Inferior parietal cortex (tissue), 1 donor: ENCODE results near the gene TMEM238.

ENCODE experiments used
- DNase-seq: peaks from one replicate; pipeline ENCODE4 v3.0.0-alpha.2; 2016; ENCODE audit errors: extremely low spot score

Gene TMEM238

GRCh38 chr19:55377356-55378131 lies 6.5 kb downstream of the TMEM238 start:
- no peak for DNase-seq

DNA sequence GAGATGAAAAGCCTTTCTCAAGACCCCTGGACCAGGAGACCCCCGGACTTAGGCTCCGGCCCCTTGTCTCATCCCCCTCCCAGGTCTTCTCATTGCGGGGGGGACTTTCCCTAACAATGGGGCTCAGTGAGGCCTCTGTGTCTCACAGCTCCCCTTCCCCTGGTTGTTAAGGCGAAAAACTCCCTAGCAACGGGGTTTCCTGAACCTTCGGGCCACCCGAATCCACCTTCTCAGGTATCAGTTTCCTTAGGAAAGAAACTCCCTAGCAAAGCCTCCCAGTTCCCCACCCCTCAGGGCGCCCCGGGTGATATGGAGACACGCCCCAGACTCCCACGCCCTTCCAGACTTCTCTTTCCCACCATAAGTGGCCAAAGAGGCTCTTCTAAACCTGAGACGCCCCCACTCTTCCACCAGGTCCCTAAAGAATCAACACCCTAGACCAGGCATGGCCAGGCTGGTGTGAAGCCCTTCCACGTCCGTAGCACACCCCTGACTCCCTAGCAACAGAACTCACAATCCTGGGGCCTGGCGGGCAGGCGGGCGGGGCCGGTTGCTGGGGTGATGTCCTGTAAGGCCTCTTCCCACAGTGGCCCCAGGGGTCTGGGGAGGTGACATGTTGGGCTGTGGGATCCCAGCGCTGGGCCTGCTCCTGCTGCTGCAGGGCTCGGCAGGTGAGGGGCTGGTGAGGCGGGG lies 7.7 kb downstream of the TMEM238 start, which contains the start of gene TMEM190:
TSS of gene TMEM190 (plus strand) at position 586 of the 693 bp plus-strand sequence. CDS start at position 614, 28 bp downstream.
- no peak for DNase-seq

- DNase-seq = no peak
These were observed 9.9 kb downstream of the TMEM238 start for GRCh38 chr19:55373993-55374757.

- no peak for DNase-seq
These were observed 10.6 kb downstream of the TMEM238 start for GRCh38 chr19:55373306-55373992.

- no peak for DNase-seq
These were observed 11.6 kb downstream of the TMEM238 start for GRCh38 chr19:55372316-55373081.

- no peak for DNase-seq
These were observed 13.6 kb downstream of the TMEM238 start, which contains the start of gene IL11 for GRCh38 chr19:55370305-55370988. Gene IL11 (minus strand): TSS chr19:55370463. CDS start chr19:55370310, 153 bp downstream.

DNA sequence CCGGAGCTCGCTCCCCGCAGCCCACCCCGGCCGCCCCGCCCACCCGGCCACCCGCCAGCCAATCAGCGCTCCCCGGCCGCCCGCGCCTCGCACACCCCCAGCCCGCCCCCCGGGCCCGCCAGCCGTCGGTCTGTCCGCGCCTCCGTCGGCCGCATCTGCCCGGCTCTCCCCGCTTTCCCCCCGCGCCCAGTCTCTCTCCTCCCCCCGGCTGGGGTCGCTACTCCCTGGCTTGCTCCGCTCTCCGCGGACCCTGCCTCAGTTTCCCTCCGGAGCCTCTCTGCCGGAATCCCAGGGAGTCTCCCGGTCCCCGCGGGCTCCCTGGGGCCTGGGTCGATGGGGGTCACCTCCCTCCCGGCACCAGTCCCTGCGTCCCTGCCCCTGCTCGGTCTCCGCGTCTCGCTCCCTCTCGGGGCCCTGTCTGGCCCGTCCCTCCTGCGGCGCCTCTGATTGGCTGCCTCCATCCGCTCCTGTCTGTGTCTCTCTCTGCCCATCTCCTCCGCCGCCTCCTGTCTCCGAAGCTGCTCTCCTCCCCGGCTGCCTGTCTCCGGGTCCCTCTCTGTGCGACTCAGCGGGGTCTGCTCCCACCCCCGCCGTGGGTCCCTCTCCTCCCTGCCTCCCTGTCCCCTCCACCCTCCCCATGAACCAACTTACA lies 14.3 kb downstream of the TMEM238 start:
- no peak for DNase-seq

DNA sequence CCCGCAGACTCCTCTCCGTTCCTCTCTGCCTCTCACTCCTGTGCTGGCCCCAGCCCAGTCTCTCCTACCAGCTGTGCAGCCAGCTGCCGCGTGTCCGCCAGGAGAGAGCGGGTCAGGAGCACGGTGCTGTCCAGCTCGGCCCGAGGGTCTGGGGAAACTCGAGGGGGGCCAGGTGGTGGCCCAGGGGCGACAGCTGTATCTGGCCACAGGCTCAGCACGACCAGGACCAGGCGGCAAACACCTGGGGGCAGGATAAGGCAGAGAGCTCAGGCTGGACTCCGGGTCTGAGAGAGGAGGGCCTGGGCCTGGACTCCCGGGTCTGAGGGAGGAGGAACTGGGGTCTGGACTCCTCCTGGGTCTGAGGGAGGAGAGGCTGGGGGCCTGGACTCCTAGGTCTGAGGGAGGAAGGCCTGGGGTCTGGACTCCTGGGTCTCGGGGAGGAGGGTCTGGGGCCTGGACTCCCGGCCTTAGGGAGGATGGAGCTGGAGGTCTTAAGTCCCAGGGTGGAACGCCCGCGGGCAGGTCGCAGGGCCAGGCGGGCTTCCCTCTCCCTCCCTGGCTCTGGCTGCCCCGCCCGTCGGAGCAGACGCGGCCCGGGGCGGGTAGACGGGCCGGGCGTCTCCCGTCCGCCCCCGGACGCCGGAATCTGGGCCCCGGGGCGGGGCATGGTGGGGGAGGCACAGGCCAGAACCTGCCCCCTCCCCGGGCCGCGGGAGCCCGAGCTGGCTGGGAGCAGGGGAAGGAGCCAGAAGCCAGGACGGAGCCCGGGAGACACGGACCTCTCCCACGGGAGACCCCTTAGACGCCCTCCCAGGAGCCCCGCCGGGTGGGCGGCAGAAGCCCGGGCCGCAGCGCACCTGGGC lies 15.2 kb downstream of the TMEM238 start:
- no peak for DNase-seq

GRCh38 chr19:55368106-55368505 lies 16.0 kb downstream of the TMEM238 start:
- DNase-seq = no peak

- DNase-seq = no peak
These were observed 17.3 kb downstream of the TMEM238 start for GRCh38 chr19:55366790-55367189.

- DNase-seq = no peak
These were observed 18.1 kb downstream of the TMEM238 start for GRCh38 chr19:55365964-55366363.

DNA sequence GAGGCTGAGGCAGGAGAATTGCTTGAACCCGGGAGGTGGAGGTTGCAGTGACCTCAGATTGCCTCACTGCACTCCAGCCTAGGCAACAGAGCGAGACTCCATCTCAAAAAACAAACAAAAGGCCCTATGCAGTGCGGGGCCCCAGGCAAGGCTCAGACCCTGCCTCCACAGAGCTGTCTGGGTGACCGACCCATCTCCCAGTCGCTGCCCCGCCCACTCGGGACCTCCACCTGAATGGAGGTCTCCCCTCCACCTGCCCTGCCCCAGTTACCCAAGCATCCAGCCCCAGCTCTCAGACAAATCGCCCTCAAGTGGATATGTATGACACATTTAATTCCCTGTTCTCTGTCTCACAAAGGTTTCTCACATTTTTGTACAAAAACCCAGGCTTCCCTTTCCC lies 18.8 kb downstream of the TMEM238 start:
- DNase-seq = no peak

DNA sequence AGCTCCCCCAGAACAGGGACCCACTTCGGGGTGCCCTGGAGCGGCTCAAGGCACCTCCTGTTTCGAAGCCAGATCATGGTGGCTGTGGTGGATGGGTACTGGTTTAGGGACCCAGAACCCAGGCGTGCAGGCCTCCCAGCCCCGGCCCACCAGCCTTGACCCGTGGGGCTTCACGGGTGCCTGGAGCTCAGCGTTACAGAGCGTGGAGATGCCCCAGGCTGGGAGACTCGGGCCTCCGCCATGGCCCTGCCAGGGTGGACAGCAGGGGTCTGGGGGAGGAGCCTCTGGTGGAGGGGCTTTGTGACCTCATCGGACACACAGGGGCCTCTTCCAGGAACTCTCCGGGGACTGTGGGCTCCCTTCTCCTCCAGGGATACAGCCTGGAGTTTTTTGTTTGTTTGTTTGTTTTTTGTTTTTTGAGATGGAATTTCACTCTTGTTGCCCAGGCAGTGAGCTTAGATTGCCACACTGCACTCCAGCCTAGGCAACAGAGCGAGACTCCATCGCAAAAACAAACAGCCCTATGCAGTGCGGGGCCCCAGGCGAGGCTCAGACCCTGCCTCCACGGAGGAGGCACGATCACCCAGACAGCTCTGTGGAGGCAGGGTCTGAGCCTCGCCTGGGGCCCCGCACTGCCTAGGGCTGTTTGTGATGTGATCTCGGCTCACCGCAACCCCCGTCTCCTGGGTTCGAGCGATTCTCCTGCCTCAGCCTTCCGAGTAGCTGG lies 20.9 kb downstream of the TMEM238 start, which contains the start of gene GARIN5B:
TSS of gene GARIN5B (minus strand) at position 271 of the 727 bp plus-strand sequence. CDS start at position 77, 194 bp downstream.
- DNase-seq = no peak

DNA sequence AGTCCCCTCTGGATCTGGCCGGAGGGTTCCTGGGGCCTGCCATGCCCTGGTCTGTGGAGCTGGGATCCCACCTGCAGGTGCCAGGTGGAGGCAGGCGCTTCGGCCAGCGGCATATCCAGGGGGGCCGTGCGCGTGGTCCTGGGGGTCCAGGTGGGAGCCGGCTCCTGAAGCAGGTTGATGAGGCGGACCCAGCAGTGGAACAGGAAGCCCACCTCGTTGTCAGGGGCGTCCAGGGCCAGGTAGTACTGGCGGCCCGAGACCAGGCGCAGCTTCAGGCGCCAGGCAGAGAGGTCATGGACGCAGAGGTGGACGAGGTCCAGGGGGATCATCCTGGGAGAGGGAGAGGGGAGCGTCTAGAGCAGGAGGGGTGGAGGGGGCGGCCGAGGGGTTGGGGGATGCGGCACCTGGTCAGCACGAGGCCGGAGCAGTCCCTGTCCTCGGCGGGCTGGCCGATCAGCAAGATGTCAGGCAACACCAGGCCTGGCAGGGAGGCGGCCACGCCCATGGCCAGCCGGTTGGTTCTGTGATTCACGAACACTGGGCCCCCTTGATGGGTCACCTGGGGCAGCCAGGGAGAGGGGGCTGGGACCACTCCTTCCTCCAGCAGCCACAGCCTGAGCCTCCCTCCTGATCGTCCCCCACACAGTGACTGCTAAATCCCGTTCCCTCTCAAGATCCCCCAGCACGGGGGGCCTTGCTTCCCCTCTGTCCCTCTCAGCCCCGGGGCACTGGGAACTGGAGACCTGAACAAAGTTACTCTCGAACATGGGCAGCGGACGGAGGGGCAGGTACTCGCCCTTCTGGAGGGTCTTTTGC lies 21.7 kb downstream of the TMEM238 start:
- DNase-seq = no peak

DNA sequence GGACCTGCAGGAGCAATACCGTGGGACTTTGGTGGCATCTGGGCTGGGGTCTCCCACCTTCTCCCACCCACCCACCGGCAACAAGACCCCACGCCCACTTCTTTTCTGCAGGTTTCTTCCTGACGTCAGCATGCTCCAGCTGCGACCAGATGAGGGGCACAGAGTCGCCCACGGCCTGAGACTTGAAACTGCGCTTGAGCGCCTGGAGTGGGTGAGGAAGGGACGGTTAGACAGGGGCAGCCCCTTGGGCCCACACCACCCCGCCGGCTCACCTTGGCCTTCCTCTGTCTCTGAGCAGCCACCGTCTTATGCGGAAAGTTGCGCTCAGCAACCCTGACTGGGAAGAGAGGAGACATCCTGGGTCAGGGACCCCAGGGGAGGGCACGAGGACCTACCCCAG lies 23.2 kb downstream of the TMEM238 start:
- no peak for DNase-seq

DNA sequence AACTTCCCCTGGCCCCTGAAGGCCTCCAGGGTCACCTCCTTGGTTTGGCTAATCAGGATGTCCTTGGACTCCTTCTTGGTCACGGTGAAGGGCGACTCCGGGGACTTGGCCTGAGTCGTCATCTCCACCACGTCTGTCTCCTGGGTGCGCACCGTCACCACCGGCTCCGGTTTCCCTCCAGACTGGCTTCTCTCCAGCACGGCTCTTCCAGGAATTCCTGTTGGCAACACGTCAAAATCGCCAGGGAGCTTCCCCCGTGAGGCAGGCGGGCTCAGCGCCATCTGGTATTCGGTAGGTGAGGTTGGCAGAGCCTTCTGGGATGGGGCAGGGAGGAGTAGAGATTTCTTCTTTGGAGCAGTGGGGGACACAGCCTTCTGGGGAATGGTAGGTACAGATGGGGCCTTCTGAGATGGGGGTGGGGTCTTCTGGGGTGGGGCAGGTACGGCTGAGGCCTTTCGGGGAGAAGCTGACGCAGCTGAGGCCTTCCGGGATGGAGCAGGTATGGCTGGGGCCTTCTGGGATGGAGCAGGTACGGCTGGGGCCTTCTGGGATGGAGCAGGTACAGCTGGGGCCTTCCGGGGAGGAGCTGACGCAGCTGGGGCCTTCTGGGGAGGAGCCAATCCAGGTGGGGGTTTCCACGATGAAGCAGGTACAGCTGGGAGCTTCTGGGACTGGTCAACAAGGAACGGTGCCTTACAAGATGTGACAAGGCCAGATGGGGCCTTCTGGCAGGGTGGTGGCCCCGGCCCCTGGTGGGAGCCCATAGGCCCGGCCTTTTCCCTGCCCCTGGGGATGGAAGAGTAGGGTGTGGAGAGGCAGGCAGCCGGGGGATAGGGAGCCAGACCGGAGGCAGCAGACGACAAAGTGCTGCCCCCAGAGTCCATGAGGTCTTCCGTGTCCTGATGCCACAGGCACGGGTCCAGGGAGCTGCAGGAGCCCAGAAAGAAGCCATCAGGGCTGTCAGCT lies 24.9 kb downstream of the TMEM238 start:
- no peak for DNase-seq
